ENCODE results near the gene DNAJB2.

DNA sequence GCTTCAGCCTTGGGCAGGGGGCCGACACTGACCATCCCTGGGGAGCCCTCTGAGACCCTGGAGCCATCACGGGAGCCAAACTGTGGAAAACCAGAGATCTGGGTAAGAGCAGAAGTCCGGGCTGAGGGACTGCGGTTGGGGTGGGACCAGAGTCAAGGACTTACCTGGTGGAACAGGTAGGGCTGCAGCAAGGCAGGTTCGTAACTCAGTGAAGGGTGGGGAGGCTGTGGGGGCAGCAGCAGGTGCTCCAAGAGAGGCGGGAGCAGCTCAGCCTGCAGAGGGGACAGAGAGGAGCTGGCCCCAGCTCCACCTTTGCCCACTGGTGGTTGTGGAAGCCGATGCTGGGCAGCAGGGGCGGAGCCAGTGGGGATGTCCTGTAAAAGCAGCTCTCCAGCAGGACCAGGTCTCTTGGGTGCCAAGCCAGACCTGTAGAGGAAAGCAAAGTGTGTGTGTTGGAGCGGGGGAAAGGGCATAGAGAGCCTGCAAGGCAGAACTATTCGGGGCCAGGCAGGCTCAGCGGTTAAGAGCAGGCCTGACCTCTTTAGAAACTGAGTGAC is 23.3 kb downstream of the DNAJB2 start:
- no peak for TF ChIP-seq CTCF (IDR thresholded peaks at IDR 0.05 in 4 of 5, conservative IDR thresholded peaks at IDR 0.05 in 1 of 5)
- no peak for TF ChIP-seq POLR2A (IDR thresholded peaks at IDR 0.05)
